ENCODE measurements around the gene TAGLN2.

TAGLN2 gene

DNA sequence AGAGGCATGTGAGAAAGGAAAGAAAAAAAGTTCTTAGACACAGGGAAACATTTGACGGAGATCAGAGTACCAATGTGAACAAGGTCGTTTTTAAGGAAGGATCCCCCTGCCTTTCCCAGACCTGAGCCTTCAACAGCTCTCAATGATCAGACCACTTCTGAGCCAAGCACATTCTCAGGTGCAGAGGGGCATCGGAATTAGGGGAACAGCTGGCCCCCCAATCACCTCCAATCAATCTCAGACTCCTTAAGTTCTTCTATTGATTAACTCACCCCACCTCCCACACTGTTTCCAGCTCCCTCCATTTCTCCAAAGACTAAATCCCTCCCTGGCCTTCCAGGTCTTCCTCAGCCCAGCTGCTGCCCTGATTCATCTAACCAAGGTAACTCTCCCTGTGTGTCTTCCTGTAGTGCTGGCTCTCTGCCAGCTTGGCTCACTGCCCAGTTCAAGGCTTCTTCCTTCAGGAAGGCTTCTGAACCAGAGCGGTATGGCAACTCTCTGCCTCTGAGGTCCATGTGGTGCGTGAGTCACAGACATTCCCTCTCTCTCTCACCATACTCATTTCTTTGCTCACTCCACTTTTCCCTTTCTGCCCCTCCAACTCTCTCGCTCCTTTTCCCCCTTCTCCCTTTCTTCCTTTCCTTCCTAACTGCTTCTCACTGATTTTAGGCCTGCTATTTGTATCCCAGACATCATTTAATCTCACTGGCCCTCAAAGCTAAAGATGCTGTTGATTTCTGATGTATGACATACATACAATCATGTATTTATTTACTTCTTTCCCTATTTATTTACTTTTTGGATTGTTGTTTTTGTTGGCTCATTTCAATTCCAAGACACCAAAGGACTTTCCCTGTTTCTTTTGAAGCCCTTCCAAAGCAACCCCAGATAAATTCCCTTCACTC lies 43.4 kb downstream of the TAGLN2 start:
- DNase-seq (ENCODE audit: low read depth), result peak; percentile 28
- H3K4me3 ChIP-seq (ENCODE audit: low read depth, low read length), result no peak overlapping the region
- TF ChIP-seq, protein P1, sequence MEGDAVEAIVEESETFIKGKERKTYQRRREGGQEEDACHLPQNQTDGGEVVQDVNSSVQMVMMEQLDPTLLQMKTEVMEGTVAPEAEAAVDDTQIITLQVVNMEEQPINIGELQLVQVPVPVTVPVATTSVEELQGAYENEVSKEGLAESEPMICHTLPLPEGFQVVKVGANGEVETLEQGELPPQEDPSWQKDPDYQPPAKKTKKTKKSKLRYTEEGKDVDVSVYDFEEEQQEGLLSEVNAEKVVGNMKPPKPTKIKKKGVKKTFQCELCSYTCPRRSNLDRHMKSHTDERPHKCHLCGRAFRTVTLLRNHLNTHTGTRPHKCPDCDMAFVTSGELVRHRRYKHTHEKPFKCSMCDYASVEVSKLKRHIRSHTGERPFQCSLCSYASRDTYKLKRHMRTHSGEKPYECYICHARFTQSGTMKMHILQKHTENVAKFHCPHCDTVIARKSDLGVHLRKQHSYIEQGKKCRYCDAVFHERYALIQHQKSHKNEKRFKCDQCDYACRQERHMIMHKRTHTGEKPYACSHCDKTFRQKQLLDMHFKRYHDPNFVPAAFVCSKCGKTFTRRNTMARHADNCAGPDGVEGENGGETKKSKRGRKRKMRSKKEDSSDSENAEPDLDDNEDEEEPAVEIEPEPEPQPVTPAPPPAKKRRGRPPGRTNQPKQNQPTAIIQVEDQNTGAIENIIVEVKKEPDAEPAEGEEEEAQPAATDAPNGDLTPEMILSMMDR (IDR thresholded peaks at IDR 0.05; ENCODE audit: insufficient read depth, low read depth, low read length, missing control alignments), result no peak

DNA sequence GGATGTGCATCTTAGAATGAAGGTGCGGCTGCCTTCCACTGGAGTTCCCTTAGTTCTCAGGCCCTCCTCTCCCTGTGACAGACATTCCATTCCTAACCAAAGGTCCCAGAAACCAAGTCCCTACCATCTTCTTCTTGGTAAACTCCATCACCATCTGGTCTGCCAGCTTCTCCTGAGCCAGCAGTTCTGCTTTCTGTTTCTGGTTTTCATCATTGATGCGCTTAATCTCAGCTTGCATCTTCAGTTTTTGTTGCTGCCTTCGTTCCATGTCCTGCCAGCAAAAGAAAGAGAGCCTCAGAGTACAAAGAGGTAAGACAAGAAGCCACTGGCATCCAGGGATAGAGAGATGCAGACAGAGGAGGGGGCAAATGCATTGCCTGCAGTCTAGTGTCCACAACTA lies 44.9 kb downstream of the TAGLN2 start:
- DNase-seq (ENCODE audit: low read depth), result no peak
- TF ChIP-seq, protein P1 (IDR thresholded peaks at IDR 0.05; ENCODE audit: insufficient read depth, low read depth, low read length, missing control alignments), result no peak
- H3K4me3 ChIP-seq (ENCODE audit: low read depth, low read length), result no peak overlapping the region

DNA sequence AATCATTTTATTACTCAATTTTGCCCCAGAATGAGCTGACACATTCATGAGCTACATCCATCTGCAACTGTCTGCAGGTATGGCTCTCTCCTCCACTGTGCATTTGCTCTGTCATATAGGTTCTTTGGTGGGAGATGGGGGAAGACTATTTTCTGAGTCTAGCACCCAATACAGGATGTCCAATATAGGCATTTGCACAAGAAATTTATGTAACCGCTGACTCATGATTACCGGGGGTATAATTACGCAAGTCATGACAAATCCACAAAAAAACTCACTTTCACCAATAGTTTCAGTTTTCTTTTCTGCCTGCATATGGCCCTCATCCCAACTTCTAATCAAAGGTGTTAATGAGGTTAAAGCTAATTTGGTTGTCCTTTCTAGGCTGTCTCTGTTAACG lies 45.3 kb downstream of the TAGLN2 start:
- DNase-seq (ENCODE audit: low read depth), result no peak
- no peak overlapping the region for H3K4me3 ChIP-seq (ENCODE audit: low read depth, low read length)
- TF ChIP-seq, protein P1 (IDR thresholded peaks at IDR 0.05; ENCODE audit: insufficient read depth, low read depth, low read length, missing control alignments), result no peak

DNA sequence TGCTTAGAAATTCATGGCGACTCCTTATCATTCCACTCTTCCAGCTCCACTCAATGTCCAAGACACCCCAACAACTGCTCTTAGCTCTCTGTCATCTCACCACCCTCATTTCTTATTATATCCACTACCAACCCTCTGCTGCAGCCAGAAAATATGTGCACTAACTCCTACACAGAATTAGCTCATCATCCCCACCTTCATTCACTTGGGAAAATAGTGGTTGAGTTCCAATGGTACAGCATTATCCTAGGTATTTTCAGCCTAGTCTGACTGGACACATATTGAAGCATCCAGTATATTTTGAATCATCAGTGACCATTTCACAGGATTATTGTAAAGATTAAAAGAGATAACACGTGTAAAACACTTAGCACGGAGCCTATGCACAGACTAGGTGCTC lies 46.2 kb downstream of the TAGLN2 start:
- no peak for DNase-seq (ENCODE audit: low read depth)
- TF ChIP-seq, protein P1 (IDR thresholded peaks at IDR 0.05; ENCODE audit: insufficient read depth, low read depth, low read length, missing control alignments), result no peak

DNA sequence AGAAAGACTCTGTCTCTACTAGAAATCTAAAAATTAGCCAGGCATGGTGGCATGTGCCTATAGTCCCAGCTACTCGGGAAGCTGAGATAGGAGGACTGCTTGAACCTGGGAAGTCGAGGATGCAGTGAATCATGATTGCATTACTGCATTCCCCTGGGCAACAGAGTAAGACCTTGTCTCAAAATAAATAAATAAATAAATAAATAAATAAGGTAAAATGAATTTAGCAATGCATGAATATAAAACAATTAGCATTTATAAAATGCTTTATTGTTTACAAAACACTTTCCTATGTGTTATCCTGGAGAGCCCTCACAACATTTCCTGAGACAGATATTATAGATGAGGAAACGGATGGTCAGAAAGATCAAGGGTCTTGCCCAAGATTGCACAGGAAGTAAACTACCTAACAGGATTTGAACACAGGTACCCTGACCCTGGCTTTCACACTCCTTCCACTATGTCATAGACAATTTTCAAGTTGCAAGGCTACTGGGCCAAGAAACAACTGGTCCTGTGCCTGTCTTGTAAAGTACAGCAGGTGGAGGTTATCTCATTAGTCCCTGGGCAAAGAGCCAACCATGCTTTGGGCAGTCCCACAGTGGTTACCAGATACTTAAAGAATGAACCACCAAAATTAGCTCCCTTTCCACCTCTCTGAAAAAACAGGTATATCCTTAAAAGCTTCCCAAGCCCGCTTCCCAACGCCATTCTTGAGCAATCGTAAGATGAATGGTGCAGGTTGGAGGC lies 47.4 kb downstream of the TAGLN2 start:
- peak; percentile 13 for DNase-seq (ENCODE audit: low read depth)
- no peak overlapping the region for H3K4me3 ChIP-seq (ENCODE audit: low read depth, low read length)
- TF ChIP-seq, protein P1 (IDR thresholded peaks at IDR 0.05; ENCODE audit: insufficient read depth, low read depth, low read length, missing control alignments), result no peak

More for the DNA sequence above, 46.2 kb downstream of the TAGLN2 start:
- H3K4me3 ChIP-seq (ENCODE audit: low read depth, low read length), result no peak overlapping the region

DNA sequence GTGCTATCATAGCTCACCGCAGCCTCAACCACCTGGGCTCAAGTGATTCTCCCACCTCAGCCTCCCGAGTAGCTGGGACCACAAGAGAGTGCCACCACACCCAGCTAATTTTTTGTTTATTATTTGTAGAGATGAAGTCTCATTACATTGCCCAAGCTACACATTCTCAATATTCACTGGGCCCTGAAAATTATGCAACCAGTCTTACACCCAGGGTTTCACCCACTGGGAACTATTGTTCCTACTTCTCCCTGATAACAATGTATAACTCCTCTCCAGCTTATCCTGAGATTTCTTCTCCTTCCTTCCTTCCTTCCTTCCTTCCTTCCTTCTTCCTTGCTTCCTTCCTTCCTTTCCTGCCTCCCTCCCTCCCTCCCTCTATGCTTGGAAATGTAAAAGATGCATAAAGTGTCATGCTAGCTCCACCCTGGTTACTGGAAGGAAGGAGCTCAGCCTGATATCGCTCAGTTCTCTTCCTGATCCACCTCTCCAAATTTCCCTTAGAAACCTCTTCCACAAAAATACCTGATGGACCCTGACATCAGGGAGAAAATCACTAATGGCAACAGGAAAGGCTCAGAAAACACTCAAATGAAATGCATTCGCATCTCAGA lies 51.7 kb downstream of the TAGLN2 start:
- H3K4me3 ChIP-seq (ENCODE audit: low read depth, low read length), result no peak overlapping the region
- DNase-seq (ENCODE audit: low read depth), result no peak
- TF ChIP-seq, protein P1 (IDR thresholded peaks at IDR 0.05; ENCODE audit: insufficient read depth, low read depth, low read length, missing control alignments), result no peak

All from GM12865 (cell line).